DMS114 treated with DMSO at 0.1 percent for 48 hours (cell line): ENCODE results near the gene PTPRD.

Experiments
- DNase-seq: peaks from one replicate; lab custom pipeline; 2025; ENCODE audit not compliant: unreplicated experiment; lab: John Stamatoyannopoulos, UW

Gene PTPRD

DNA sequence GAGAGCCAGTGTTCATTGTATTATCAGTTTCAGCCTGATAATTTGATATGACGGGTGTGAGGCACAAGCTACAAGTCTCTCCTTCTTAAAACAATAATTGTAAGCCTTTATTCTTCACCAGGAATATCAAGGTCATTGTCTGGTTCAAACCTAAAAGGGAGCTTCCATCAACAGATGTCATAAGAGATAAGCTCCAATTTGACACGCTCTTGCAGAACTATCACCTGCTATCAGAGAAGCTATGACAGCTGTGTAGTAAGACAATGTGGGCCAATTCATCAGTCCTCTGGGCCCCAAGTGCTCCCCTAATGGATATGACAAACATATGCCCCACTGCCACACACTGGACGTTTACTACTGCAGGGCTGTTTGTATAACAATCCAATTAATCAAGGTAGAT is 1803.1 kb downstream of the PTPRD start:
- DNase-seq, result no peak

DNA sequence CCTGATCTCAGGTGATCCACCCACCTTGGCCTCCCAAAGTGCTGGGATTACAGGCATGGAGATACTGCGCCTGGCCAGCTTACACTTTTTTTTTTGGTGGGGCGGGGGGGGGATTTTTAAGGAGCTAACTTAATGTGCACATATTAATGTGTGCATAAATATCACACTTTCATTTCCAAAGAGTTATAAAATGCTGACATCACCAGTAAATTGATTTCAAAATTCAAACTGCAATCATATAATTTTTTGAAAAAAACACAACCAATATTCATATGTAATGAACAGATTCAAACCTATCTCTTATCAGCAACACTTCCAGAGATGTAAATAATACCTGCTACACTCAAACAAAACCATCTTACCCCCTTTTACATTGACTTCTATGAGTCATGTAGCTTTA is 1806.7 kb downstream of the PTPRD start:
- no peak for DNase-seq

DNA sequence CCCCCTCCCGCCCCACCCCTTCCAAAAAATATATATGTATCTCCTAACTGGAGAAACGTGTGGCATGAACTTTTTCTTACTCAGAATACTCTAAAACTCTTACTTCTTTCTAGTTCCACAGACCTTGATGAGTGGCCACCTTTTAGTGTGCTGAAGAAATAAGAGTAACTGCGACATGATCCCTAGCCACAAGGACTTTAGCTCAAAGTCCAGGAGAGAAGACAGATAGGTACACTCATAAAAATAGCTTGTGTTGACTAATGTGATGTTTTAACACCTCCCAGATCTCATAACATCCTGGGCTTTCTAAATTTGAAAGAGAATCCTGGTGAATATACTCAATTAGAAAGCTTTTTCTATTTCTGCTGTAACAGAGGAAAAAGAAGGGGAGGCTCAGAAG is 1808.2 kb downstream of the PTPRD start:
- no peak for DNase-seq

DNA sequence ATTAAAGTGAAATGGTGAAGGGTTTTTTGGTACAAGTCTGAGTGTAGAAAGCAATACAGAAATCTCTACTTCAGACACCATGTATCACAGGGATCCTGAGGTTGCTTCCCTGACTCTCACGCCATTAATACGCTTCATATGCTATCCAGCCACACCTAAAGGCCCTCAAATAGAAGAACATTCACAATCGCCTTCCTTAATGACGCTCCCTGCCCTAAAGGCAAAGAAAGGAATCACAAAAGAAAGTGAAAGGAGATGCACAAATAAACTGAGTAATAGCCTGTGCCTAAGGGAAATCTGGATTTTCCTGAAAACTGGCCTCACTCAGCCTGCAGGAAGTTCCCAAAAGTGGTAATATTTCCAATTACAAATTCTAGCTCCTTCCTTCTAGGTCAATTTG is 1810.6 kb downstream of the PTPRD start:
- no peak for DNase-seq

DNA sequence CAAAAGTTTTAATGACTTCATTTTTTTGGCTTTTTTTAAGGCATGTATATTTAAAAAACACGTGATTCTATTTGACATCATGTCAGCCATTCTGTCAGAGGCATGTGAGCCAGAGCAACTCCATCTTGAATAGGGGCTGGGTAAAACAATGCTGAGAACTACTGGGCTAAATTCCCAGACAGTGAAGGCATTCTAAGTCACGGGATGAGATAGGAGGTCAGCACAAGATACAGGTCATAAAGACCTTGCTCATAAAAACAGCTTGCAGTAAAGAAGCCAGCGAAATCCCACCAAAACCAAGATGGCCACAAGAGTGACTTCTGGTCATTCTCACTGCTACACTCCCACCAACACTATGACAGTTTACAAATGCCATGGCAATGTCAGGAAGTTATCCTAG is 1812.6 kb downstream of the PTPRD start:
- DNase-seq, result no peak

DNA sequence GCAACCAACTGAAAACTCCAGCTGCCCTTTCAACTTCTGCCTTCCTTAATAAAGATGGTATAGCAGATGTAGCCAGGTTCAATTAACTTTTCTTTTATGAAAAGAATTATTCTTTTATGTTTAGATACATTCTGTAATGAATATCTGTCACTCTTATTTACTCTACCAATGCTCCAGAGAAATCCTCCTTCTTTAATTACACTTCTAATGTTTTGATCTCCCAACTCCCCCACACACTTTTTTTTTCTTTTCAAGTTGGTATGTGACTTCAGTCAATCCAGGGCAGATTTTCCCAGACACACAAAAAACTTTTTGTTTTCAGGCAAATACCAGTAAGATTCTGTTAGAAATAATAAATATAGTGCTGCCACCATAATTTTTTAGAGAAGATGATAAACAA is 1813.2 kb downstream of the PTPRD start:
- DNase-seq, result no peak

DNA sequence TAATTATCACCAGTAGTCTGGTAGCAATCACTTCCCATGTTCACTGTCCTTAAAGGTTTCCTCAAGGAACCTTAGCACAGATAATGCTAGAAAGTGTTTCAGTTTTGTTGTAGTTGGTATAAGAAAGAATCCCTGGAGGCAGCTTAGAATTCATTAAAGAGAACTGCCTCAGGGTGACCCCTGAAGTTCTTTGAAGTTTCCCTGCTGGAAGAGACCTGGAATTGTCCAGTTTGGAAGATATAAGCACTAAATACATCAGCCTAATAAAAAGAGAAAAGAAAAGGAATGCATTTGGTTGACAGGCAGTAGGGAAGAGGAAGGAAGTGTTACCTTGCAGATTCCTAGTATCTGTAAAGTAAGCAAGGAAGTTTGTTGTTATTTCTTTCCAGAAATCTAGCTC is 1813.6 kb downstream of the PTPRD start:
- no peak for DNase-seq

DNA sequence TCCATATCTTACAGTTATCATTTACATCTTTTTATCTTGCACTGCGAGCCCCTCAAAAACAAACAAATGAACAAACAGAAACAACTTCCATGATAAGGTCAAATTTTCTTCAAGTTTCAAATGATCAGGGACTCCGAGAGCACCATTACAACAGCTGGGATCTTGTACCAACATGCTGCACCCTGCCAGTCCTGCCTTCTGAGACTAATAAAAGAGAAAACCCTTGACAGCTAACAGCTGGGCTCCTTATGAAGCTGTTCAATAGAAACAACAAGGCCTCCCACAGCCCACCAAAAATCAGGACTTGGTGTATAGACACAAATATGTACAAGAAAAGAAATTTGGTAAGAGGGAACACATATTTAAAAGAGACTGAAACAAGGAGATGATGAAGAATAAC is 1828.0 kb downstream of the PTPRD start:
- DNase-seq, result no peak

DNA sequence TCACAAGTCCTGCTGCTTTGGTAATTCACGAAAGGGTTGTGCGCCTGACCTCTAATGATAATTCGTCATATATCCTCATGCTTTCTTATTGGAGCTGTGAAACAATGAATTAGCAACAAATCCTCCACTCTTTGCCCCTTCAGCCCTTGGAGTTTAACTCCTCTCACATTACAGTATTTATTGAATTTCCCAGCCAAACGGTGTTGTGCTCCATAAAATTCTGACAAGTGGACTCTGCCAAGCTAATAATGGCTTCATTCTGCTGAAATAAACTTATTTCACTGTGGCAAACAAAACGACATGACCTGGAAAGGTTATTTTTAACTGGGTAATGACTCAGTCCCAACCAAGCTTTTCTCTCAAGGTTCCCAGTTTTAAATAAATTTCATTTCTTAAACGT is 1828.9 kb downstream of the PTPRD start:
- DNase-seq, result no peak

DNA sequence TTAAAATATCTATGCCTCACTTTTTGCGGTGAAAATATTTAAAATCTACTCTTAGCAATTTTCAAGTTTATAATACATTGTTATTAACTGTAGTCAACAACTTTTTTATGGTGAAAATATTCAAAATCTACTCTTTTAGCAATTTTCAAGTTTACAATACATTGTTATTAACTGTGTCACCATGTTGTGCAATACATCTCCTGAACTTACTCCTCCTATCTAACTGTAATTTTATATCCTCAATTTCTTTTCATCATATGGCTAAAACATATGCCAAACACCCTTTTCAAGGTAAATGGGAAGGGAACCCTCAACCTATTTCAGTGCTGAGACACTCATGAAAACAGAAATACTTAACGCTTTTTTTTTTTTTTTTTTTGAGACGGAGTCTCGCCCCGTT is 1830.6 kb downstream of the PTPRD start:
- no peak for DNase-seq

DNA sequence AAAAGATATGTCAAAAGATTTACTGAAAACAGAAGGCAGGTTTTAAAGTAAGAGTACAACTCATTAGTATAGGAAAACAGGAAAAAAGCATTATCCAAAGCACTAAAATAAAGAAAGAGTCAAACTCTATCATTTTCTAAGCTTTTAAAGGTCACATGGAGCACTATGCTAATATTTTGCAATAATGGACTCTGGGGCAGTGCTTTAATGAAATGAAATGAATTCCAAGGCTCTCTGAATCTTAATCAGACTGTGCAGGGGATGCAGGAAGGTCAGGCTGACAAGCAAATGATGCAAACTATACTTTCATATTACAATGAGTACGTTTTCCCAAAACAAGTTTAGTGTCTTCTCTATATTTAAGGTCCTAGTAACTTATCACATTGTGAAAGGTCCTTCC is 1831.3 kb downstream of the PTPRD start:
- DNase-seq, result no peak

DNA sequence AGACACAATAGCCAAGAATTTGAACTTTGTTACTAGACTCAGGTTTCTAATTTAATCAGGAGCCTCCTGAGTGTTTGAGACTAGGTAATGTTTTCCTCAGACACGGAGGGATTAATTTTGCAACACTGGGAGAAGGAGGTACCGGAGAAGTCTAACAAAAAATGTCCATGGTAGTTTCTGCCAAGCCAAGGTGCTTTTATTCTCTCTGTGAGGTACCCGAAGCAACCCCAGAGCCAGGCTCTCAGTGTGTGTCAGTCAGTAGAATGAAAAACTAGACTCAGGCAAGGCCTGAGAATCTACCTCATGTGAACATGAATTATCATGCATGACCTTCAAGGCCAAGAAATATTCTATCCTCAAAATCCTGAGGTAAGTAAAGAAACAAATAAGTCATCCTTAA is 1832.4 kb downstream of the PTPRD start:
- DNase-seq, result no peak

DNA sequence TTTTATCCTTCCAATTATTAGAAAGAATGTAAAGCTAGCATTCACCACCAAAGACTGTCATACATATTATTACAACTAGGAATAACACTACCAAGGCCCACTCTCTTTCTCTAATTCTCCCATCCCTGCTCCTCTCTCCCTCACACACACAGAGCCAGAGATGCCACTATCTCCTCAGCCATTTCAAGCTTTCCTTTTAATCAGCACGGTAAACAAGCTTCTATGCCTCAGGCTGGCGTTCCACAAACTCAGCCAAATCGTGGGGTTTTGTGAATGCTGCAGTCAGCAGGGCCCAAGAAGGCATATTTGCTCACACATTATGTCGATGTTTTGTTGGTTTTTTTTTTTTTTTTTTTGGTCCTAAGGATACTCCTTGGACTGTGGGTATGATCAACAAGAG is 1833.3 kb downstream of the PTPRD start:
- no peak for DNase-seq

DNA sequence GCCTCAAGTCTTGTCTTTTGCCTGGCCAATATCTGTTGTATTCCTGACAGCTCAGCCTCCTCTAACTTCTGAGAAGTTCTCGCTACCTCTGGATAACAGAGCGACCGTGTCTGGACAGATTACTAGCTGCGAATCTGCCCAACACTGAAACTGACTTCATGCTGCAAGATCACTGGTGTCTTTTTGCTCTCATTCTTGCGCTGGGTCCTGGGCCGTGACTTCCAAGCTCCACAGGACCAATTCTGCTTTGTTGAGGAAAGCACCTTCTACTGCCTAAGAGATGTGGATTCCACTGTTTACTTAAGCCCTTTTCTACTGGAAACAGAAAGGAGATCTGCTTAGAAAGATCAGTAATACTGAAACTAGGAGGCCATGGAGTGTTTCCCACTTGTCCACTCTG is 1834.4 kb downstream of the PTPRD start:
- DNase-seq, result no peak

DNA sequence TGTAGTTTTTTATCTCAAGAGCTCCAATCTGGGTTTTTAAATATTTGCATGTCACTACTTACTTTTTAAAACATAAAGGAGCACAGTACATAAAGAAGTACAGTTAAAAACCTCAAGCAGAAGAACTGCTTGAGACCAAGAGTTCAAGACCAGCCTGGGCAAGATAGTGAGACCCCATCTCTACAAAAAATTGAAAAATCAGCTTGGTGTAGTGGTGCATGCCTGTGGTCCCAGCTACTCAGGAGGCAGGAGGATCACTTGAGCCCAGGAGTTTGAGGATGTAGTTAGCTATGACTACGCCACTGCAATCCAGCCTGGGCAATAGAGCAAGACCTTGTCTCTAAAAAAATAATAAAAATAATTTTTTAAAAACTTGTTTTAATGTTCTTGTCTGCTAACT is 1840.5 kb downstream of the PTPRD start:
- DNase-seq, result no peak

DNA sequence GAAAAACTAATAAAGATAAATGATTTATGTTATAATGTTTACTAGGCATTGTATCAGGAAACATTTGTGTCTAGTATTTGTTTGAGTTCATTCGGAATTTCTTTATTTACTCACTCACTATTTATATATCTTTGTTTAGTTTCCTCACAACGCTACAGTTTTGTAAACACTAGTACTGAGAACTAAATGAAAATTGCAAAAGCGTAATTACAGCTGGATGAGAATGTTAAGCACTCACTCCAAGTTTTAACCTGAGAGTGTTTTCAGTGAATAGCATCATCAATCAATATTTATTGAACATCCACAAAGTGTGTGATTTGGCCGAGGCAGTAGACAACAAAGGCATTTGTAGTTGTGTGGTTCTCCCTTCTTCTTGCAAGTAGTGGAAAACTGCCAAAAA is 1843.6 kb downstream of the PTPRD start:
- no peak for DNase-seq

DNA sequence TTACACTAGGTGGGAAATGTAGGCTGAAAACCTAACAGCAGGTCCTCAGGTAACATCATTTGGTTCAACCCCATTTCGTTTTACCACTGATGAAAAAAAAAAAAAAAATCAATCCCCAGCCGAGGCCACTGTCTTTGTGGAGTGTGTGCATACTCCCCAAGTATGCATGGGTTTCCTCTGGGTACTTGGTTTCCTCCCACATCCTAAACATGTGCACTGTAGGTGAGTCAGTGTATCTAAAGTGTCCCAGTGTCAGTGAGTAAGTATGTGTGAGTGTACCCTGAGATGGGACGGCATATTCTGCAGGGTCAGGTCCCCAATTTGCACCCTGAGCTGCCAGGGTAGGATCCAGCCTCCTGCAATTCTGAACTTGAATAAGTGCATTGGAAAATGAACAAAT is 1846.7 kb downstream of the PTPRD start:
- no peak for DNase-seq

DNA sequence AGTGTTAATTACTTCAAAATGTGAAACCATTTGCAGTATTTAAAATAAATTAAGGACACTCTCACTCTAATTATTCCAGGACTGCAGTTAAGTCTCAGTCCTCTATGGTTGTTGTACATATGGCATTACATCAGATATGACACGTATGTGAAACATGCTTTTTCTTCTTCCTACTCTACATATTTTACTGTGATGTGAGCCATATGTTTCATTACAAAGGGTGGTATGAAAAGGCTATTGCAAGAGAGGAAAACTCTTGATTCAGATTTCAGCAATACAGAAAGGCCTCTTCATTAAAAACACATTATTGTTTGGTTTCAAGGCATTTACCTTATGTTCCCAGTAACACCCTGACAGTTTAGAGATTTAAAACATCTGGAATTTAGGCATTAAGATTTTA is 1848.8 kb downstream of the PTPRD start:
- DNase-seq, result no peak

DNA sequence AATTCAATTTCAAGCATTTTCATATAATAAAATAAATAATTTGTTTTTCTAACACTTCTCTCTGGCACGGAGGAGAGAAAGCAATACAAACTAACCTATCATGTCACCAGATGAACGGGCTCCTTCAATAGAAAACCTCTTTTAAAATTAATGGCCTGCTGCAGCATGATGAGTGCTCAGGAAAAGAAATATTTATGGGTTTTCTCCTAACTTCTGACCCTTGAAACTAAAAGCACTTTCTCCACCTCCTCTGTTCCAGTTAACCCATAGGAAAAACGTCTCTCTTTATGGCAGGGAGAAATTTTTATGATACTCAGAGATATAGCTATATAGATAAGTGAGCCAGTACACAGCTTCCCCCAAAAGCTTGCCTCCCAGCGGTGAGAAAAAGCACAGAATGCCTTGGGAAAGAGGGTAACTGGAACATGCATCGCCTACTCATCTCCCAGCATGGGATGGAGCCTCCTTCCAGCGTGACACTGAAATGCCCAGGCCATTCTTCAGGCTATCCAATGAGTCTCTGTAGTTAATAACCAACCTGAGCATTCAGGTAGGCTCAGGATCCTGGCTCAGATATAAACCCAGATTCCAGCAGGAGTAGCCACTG is 1850.2 kb downstream of the PTPRD start:
- no peak for DNase-seq

DNA sequence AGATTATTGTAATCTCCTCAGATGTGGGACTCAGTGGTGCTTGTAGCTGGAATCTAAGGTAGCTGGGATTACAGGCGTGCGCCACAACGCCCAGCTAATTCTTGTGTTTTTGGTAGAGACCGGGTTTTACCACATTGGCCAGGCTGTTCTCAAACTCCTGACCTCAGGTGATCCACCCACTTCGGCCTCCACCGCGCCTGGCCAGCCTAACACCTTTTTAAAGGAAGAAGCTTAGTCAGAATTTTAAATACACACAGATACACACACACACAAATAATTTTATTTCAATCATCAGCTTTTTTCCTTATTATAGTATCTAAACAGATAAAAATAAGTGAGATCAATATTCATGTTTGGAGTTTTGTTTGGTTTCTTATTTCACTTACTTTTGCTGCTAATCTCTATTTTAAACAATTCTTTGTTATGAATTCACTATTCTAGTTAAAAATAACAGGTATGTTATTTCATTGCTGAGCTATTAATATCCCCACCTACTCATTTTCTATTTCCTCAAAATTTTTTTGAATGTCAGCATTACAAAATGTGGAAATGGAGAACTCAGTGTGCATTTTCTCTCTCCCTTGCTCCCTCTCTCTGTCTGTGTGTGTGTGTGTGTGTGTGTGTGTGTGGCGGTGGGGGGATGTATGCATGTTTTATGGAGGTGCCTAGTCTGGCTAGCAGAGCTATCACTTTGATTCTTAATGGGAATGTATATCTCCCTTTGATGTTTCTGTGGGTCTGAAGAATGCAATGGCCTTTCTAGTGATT is 1852.6 kb downstream of the PTPRD start:
- no peak for DNase-seq

DNA sequence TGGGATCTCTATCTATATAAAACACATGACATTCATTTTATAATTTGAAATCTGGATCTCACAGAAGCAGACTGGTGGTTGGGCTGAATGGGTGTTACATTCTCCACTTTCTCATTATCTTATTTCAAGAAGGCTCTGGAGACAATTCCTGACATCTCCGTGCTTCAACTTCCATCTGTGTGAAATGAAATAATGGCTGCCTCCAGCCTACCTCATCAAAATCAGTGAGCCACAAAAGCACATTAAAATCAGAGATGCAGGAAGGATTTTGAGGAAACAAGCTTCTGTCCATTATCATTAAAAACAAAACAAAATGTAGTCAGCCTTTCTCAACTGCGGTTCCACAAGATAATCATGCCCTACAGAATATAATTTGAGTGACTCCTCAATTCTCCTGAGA is 1854.9 kb downstream of the PTPRD start:
- DNase-seq, result no peak

DNA sequence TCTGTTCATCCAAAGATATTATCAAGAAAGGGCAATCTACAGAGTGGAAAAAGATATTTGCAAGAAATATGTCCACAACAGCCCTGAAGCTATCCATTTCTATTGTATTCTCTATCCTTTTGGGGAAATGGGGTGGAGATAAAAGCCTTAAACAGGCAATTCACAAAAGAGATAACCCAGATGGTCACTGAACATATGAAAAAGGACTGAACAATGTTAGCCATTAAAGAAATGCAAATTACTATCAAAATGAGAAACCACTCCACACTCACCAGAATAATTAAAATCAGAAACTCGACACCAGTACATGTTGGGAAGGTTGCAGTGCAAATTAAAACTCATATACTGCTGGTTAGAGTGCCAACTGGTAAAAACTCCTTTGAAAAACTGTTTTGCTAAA is 1858.1 kb downstream of the PTPRD start:
- DNase-seq, result no peak

DNA sequence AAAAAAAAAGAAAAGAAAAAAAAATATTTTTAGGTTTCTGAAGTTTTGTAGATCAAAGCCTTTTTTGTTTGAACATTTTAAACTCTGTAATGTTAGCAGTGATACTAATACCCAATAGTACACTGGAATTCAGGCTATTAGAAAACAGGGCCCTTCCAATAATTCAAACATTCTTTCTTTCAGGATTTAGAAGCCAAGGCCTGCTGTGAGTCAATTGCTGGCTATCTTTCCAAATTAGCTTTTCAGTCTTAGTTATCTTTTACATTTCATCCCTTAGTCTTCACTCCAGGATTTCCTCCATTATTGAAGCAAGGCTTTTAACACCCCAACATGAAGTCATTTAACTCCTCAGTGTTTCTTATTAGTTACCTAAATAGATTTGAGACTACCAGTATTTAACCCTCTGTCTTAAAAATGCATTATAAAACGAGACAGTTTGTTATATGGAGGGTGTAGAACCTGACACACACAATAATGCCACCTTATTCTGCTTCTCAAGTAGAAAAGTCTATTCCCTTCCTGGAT is 1861.3 kb downstream of the PTPRD start:
- no peak for DNase-seq
